A673 (cell line): ENCODE results near the gene SNF8. TPM values are rescaled to one million over a fixed set of nuclear protein-coding genes. Genes with fewer than 3 reads are reported as not detected.
A peak's percentile ranks its signal among the peaks of the same experiment; 100 is the strongest.

Source experiments
- BruUV-seq: library from RNA; stranded (reverse); fragments of 400-500 nt; replicated peaks from 2 replicates; lab custom pipeline; 2021; lab: Mats Ljungman, UMichigan
- CTCF ChIA-PET: fragments of 300-600 bp; sonication (Branson Sonifier 250); formaldehyde crosslinking; loops from one replicate; lab custom pipeline; 2022; ENCODE audit warnings: antibody characterized with exemption; lab: Charles Lee
- POLR2A ChIA-PET: fragments of 300-600 bp; sonication (Branson Sonifier 250); formaldehyde crosslinking; loops from one replicate; lab custom pipeline; 2022; ENCODE audit warnings: antibody characterized with exemption; ENCODE audit not compliant: low non-redundant PET; lab: Charles Lee
- DNase-seq: peaks from one replicate; pipeline ENCODE4 v3.0.0-alpha.2; 2015; ENCODE audit warnings: low spot score
- H3K27ac ChIP-seq: fragments of 200-600 bp; sonication (generic); 2 replicates; pipeline ENCODE4 v1.5.1; 2016; ENCODE audit warnings: mixed run types, low read depth, mild to moderate bottlenecking, mixed read lengths, antibody characterized with exemption, low read length; ENCODE audit not compliant: poor library complexity, severe bottlenecking
- H3K27me3 ChIP-seq: fragments of 200-600 bp; sonication (generic); replicated peaks from 2 replicates; pipeline ENCODE4 v1.6.1; 2017; ENCODE audit warnings: mixed run types, low read depth, mild to moderate bottlenecking, mixed read lengths, antibody characterized with exemption, low read length; ENCODE audit not compliant: insufficient read depth, poor library complexity
- H3K36me3 ChIP-seq: fragments of 200-600 bp; sonication (generic); 2 replicates; pipeline ENCODE4 v1.6.1; 2016; ENCODE audit warnings: mixed run types, mild to moderate bottlenecking, mixed read lengths, antibody characterized with exemption, low read length; ENCODE audit not compliant: insufficient read depth, poor library complexity, severe bottlenecking
- H3K4me1 ChIP-seq: fragments of 200-600 bp; sonication (generic); 2 replicates; pipeline ENCODE4 v1.6.1; 2017; ENCODE audit warnings: mixed run types, mild to moderate bottlenecking, mixed read lengths, antibody characterized with exemption, low read length; ENCODE audit not compliant: insufficient read depth, poor library complexity, severe bottlenecking
- H3K4me3 ChIP-seq: fragments of 200-600 bp; sonication (generic); 2 replicates; pipeline ENCODE4 v1.5.1; 2016; ENCODE audit warnings: low read depth, mixed run types, mild to moderate bottlenecking, mixed read lengths, low read length; ENCODE audit not compliant: poor library complexity, severe bottlenecking
- H3K9me3 ChIP-seq: fragments of 200-600 bp; sonication (generic); 2 replicates; pipeline ENCODE4 v1.6.1; 2016; ENCODE audit warnings: mixed run types, low read depth, mild to moderate bottlenecking, mixed read lengths, antibody characterized with exemption, low read length; ENCODE audit not compliant: poor library complexity, severe bottlenecking
- EZH2 ChIP-seq: fragments of 200-600 bp; sonication (generic); IDR thresholded peaks from 2 replicates; pipeline ENCODE4 v1.6.1; 2017; ENCODE audit warnings: borderline replicate concordance, low read depth, mild to moderate bottlenecking, mixed read lengths, antibody characterized with exemption, low read length; ENCODE audit not compliant: poor library complexity, severe bottlenecking
- intact Hi-C: fragments of 100-400 bp; cut with micrococcal nuclease; formaldehyde crosslinking; loops from one replicate; pipeline ENCODE4 v1.10.0; 2022; ENCODE audit not compliant: unreplicated experiment
- total RNA-seq: library from RNA; stranded (reverse); gene quantifications from 2 replicates; pipeline ENCODE4 v1.2.3, GENCODE V29; 2021
- TF ChIP-seq, protein P1 (sequence below): fragments of 300-800, 200-600 bp; sonication (generic); conservative IDR thresholded peaks from 2 replicates; pipeline ENCODE4 v1.5.1; 2017; ENCODE audit warnings: low read depth, mild to moderate bottlenecking, antibody characterized with exemption, low read length, moderate library complexity, mixed read lengths

The SNF8 gene
- total RNA-seq, 1 experiment from 2014 or later, result 177 TPM

DNA sequence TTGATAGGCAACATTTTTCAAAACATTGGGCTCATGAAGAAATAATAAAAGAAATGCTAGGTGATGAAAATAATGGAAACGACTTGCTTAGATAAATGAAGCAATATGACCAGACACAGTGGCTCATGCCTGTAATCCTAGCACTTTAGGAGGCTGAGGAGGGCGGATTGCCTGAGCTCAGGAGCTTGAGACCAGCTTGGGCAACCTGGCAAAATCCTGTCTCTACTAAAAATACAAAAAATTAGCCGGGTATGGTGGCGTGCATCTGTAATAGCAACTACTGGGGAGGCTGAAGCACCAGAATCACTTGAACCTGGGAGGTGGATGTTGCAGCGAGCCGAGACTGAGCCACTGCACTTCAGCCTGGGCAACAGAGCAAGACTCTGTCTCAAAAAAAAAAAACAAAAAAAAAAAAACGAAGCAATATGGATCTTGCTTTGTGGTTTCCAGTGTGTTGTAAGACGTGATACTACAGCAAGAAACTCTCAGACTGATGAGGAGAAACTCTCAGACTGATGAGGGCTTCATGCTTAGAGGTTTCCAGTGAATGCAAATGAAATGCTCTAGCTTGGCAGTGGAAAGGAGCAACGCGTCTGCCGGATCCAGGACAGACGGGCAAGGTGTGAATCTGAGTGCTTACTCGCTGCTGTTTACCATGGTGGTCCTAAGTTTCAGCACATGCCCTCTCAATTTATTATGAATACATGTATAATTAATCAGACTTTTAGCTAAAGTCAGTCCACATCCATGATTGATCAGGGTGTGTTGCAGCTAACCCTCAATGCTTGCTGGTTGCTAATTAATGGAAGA is 41.0 kb upstream of the SNF8 start:
- H3K36me3 ChIP-seq, result no peaks in the 10 kb centered on the region
- H3K4me3 ChIP-seq, result no peak overlapping the region
- POLR2A ChIA-PET, result no interaction called here
- CTCF ChIA-PET, result interaction anchor here (1.2 kb wide), 1 partner anchor 47 kb away, joined by 4 read pairs; no protein-coding TSS in a partner anchor
- intact Hi-C loops, result loop anchor here (10.0 kb wide), 1 partner anchor 519 kb away; no protein-coding TSS in a partner anchor
- H3K9me3 ChIP-seq, result no peaks in the 10 kb centered on the region
- peak overlapping the region; percentile 34 for H3K27ac ChIP-seq
- no peaks in the 10 kb centered on the region for H3K27me3 ChIP-seq
- BruUV-seq, result no TSS peak
- H3K4me1 ChIP-seq, result peaks cover 42% of the 10 kb centered on the region
- TF ChIP-seq, protein P1, sequence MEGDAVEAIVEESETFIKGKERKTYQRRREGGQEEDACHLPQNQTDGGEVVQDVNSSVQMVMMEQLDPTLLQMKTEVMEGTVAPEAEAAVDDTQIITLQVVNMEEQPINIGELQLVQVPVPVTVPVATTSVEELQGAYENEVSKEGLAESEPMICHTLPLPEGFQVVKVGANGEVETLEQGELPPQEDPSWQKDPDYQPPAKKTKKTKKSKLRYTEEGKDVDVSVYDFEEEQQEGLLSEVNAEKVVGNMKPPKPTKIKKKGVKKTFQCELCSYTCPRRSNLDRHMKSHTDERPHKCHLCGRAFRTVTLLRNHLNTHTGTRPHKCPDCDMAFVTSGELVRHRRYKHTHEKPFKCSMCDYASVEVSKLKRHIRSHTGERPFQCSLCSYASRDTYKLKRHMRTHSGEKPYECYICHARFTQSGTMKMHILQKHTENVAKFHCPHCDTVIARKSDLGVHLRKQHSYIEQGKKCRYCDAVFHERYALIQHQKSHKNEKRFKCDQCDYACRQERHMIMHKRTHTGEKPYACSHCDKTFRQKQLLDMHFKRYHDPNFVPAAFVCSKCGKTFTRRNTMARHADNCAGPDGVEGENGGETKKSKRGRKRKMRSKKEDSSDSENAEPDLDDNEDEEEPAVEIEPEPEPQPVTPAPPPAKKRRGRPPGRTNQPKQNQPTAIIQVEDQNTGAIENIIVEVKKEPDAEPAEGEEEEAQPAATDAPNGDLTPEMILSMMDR, result no peak
- no peak for TF ChIP-seq EZH2
- DNase-seq, result no peak

DNA sequence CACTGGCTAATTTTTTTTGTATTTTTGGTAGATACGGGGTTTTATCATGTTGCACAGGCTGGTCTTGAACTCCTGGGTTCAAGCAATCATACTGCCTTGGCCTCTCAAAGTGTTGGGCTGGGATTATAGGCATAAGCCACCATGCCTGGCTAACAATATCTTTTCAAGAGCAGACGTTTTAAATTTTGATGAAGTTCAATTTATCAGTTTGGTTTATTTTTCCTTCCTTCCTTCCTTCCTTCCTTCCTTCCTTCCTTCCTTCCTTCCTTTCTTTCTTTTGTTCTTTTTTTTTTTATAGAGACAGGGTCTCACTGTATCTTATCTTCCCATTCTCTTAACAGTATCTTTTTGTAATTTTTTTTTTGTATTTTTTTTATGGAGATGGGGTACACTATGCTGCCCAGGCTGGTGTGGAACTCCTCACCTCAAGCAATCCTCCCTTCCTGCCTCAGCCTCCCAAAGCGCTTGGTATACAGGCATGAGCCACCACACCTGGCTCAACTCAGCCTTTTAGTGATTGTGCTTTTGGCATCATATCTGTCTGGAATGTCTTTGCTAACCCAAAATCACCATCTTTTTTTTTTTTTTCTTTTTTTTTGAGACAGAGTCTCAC is 37.4 kb upstream of the SNF8 start:
- Histone ChIP-seq H3K36me3 (no peaks in the 10 kb centered on the region), H3K27ac (peak overlapping the region; percentile 90), H3K9me3 (no peaks in the 10 kb centered on the region), H3K27me3 (no peaks in the 10 kb centered on the region), H3K4me1 (peaks cover 23% of the 10 kb centered on the region), H3K4me3 (no peak overlapping the region)
- DNase-seq, result peak; percentile 91
- BruUV-seq, result no TSS peak
- intact Hi-C loops, result loop anchor here (5.0 to 10.0 kb wide), 2 partner anchors 245 to 523 kb away; no protein-coding TSS in a partner anchor
- no peak for TF ChIP-seq EZH2
- TF ChIP-seq, protein P1, result no peak
- ChIA-PET POLR2A (interaction anchor here (0.7 kb wide), 3 partner anchors 22 to 1172 kb away, joined by 4 to 10 read pairs (median 9); no protein-coding TSS in a partner anchor), CTCF (no interaction called here)

DNA sequence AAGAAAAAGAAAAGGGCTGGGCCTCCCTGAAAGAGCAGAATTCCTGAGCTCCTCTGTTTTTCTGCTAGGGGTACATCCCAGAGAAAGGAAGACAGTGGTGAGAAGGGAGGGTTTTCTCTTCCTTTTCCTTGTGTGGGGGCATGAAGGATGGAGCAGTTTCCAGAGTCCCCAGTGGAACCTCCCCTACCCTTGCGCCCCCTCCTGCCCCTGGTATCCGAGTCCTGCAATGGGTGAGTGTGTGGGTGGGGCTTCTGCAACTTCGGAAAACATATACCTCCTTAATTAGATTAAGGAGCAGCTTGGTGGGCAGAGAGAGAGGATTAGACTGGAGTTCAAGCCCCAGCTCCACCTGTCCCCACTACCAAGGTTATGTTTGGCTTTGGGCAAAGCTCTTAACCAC is 29.2 kb upstream of the SNF8 start:
- Histone ChIP-seq H3K4me3 (no peak overlapping the region), H3K36me3 (no peaks in the 10 kb centered on the region), H3K9me3 (no peaks in the 10 kb centered on the region), H3K4me1 (peaks cover 16% of the 10 kb centered on the region), H3K27ac (no peak overlapping the region), H3K27me3 (no peaks in the 10 kb centered on the region)
- TF ChIP-seq EZH2, result no peak
- TF ChIP-seq, protein P1, result no peak
- no TSS peak for BruUV-seq
- DNase-seq, result peak; percentile 56
- CTCF ChIA-PET, result no interaction called here
- intact Hi-C loops, result no loop called here
- POLR2A ChIA-PET, result no interaction called here
